Neural progenitor cell (in vitro differentiated cells): Measurements from ENCODE around the gene TXNRD1.

Experiments used
- EZH2 ChIP-seq: fragments of 200-600 bp; sonication (generic); IDR thresholded peaks from 2 replicates; pipeline ENCODE4 v1.6.1; 2017; ENCODE audit warnings: antibody characterized with exemption, mild to moderate bottlenecking, moderate library complexity
- TF ChIP-seq, protein P1 (sequence below): fragments of 200-600 bp; sonication (generic); IDR thresholded peaks from 2 replicates; pipeline ENCODE4 v1.5.1; 2017; ENCODE audit warnings: antibody characterized with exemption, mild to moderate bottlenecking

DNA sequence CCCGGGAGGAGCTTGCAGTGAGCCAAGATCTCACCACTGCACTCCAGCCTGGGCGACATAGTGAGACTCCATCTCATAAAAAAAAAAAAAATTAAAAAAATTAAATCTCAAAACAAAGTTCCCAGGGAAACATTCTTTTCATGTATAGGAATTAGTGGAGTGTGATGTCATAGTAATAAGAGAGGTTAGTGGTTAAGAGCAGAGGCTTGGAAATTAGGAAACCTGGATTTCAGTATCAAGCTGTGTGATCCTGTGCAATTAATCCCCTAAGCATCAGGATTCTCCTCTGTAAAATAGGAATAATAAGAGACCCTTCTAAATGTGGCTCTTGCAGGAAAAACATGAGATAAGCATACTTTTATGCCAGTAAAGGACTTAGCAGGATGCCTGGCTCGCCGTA, 3.1 kb upstream of the TXNRD1 start:
- TF ChIP-seq, protein P1, sequence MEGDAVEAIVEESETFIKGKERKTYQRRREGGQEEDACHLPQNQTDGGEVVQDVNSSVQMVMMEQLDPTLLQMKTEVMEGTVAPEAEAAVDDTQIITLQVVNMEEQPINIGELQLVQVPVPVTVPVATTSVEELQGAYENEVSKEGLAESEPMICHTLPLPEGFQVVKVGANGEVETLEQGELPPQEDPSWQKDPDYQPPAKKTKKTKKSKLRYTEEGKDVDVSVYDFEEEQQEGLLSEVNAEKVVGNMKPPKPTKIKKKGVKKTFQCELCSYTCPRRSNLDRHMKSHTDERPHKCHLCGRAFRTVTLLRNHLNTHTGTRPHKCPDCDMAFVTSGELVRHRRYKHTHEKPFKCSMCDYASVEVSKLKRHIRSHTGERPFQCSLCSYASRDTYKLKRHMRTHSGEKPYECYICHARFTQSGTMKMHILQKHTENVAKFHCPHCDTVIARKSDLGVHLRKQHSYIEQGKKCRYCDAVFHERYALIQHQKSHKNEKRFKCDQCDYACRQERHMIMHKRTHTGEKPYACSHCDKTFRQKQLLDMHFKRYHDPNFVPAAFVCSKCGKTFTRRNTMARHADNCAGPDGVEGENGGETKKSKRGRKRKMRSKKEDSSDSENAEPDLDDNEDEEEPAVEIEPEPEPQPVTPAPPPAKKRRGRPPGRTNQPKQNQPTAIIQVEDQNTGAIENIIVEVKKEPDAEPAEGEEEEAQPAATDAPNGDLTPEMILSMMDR, result no peak
- no peak for TF ChIP-seq EZH2
